Right ventricle myocardium superior (tissue), 1 donor: ENCODE measurements around the gene MOG. TPM values are rescaled to one million over a fixed set of nuclear protein-coding genes. Genes with fewer than 3 reads are reported as not detected.

Experiments used
- ATAC-seq: fragments of 200-7000 bp; cut with Tn5 transposase; one replicate; pipeline ENCODE4 v1.9.1; 2020; ENCODE audit warnings: mild to moderate bottlenecking; ENCODE audit not compliant: poor library complexity
- DNase-seq: peaks from one replicate; pipeline ENCODE4 v3.0.0-alpha.2; 2020
- intact Hi-C: fragments of 100-400 bp; cut with DNase I; formaldehyde crosslinking; loops from one replicate; pipeline ENCODE4 v1.11.2; 2022
- long read RNA-seq: library from polyadenylated mRNA; unstranded; transcript quantifications from one replicate; pipeline ENCODE4 v2.0.0, GENCODE V29; 2021
- total RNA-seq: library from RNA; stranded (reverse); fragmentation: NEBNext Ultra II Directional; extraction: Animal tissue kit (Norgen Biotek cat#: 25700); gene quantifications from one replicate; pipeline ENCODE4 v1.2.1, GENCODE V29; 2021
- donor health status: DM: no; HTN: yes; CAD: no; lungs with severe emphysema.

The MOG gene
- total RNA-seq, result 10.3 TPM
- long read RNA-seq, partial matches to known transcripts, result 2 of 6 reads
- long read RNA-seq, other reads (novel, unspliced or antisense), result 4 of 6 reads

GRCh38 chr6:29656798-29657197 is at the start of gene MOG:
Gene MOG (plus strand): TSS chr6:29657092. CDS start chr6:29657210, 118 bp downstream.
- DNase-seq (no peak), ATAC-seq (peak; percentile 30)
- intact Hi-C loops, result no loop called here

- DNase-seq (no peak), ATAC-seq (no peak)
- intact Hi-C loops, result no loop called here
These were observed 48.8 kb upstream of the MOG start for GRCh38 chr6:29608131-29608530.

- DNase-seq, result no peak
These were observed 46.4 kb upstream of the MOG start for GRCh38 chr6:29610540-29610939.

GRCh38 chr6:29611426-29611825 is 45.5 kb upstream of the MOG start:
- intact Hi-C loops, result no loop called here
- no peak for DNase-seq
- ATAC-seq, result no peak

More at GRCh38 chr6:29610540-29610939, 46.4 kb upstream of the MOG start:
- intact Hi-C loops, result no loop called here
- ATAC-seq, result no peak

GRCh38 chr6:29617782-29618554 is 38.9 kb upstream of the MOG start:
- intact Hi-C loops, result no loop called here
- ATAC-seq (no peak), DNase-seq (no peak)

GRCh38 chr6:29619578-29620160 is 37.2 kb upstream of the MOG start:
- DNase-seq (no peak), ATAC-seq (no peak)
- intact Hi-C loops, result no loop called here

GRCh38 chr6:29620630-29621029 is 36.3 kb upstream of the MOG start:
- DNase-seq (no peak), ATAC-seq (no peak)
- intact Hi-C loops, result no loop called here

- intact Hi-C loops, result no loop called here
- no peak for ATAC-seq
- no peak for DNase-seq
These were observed 32.4 kb upstream of the MOG start for GRCh38 chr6:29624520-29624961.

GRCh38 chr6:29625337-29625930 is 31.5 kb upstream of the MOG start:
- DNase-seq (no peak), ATAC-seq (no peak)
- intact Hi-C loops, result no loop called here

- DNase-seq, result no peak
- ATAC-seq, result peak; percentile 4
- intact Hi-C loops, result no loop called here
These were observed 29.7 kb upstream of the MOG start for GRCh38 chr6:29626948-29627754.

GRCh38 chr6:29627755-29628418 is 29.0 kb upstream of the MOG start:
- intact Hi-C loops, result no loop called here
- DNase-seq, result peak; percentile 85
- ATAC-seq, result peak; percentile 55

- intact Hi-C loops, result no loop called here
- DNase-seq (peak; percentile 84), ATAC-seq (peak; percentile 58)
These were observed 28.2 kb upstream of the MOG start for GRCh38 chr6:29628419-29629281.

- intact Hi-C loops, result no loop called here
- ATAC-seq (no peak), DNase-seq (no peak)
These were observed 27.3 kb upstream of the MOG start for GRCh38 chr6:29629571-29629970.

- DNase-seq, result no peak
- intact Hi-C loops, result no loop called here
- ATAC-seq, result no peak
These were observed 26.6 kb upstream of the MOG start for GRCh38 chr6:29630315-29630714.

- intact Hi-C loops, result no loop called here
- no peak for ATAC-seq
- no peak for DNase-seq
These were observed 25.6 kb upstream of the MOG start for GRCh38 chr6:29631209-29631810.

- DNase-seq, result peak; percentile 81
- intact Hi-C loops, result no loop called here
- ATAC-seq, result peak; percentile 46
These were observed 24.8 kb upstream of the MOG start for GRCh38 chr6:29631860-29632731.
